Adipocyte (in vitro differentiated cells): ENCODE measurements around the gene DHRS1.
"Not testable (repeated sequence)": the region's sequence is repeated elsewhere in the genome, so short reads cannot be mapped to it uniquely, and the experiment has no call there.

Experiments
- DNase-seq: peaks from one replicate; pipeline ENCODE4 v3.0.0-alpha.2; 2015; ENCODE audit warnings: low read depth
- H3K27me3 ChIP-seq: replicated peaks from 2 replicates; pipeline ENCODE4 v1.7.0; 2013; ENCODE audit warnings: mild to moderate bottlenecking, low read length, moderate library complexity; ENCODE audit not compliant: control insufficient read depth, insufficient read depth
- H3K36me3 ChIP-seq: 2 replicates; pipeline ENCODE4 v1.7.0; 2013; ENCODE audit warnings: low read length, mild to moderate bottlenecking, moderate library complexity; ENCODE audit not compliant: control insufficient read depth, insufficient read depth, severe bottlenecking
- H3K4me1 ChIP-seq: 2 replicates; pipeline ENCODE4 v1.7.0; 2013; ENCODE audit warnings: mild to moderate bottlenecking, low read length, moderate library complexity; ENCODE audit not compliant: control insufficient read depth, insufficient read depth
- H3K4me3 ChIP-seq: 2 replicates; pipeline ENCODE4 v1.7.0; 2013; ENCODE audit warnings: mild to moderate bottlenecking, low read length, moderate library complexity
- H3K9ac ChIP-seq: 2 replicates; pipeline ENCODE4 v1.7.0; 2013; ENCODE audit warnings: mild to moderate bottlenecking, low read length, moderate library complexity
- H3K9me3 ChIP-seq: 2 replicates; pipeline ENCODE4 v1.7.0; 2013; ENCODE audit warnings: mild to moderate bottlenecking, low read length, moderate library complexity; ENCODE audit not compliant: control insufficient read depth

The DHRS1 gene

GRCh38 chr14:24335461-24336171 lies 36.0 kb upstream of the DHRS1 start:
- Histone ChIP-seq H3K4me3 (no peak overlapping the region), H3K4me1 (peaks cover 33% of the 10 kb centered on the region), H3K9me3 (no peaks in the 10 kb centered on the region), H3K27me3 (peaks cover 7% of the 10 kb centered on the region), H3K9ac (no peak overlapping the region), H3K36me3 (no peaks in the 10 kb centered on the region)
- no peak for DNase-seq

- Histone ChIP-seq H3K4me1 (peaks cover 33% of the 10 kb centered on the region), H3K36me3 (no peaks in the 10 kb centered on the region), H3K9me3 (no peaks in the 10 kb centered on the region), H3K9ac (peak within 1 kb of the TSS; percentile 53), H3K4me3 (peak within 1 kb of the TSS; percentile 65), H3K27me3 (peaks cover 7% of the 10 kb centered on the region)
- peak; percentile 38 for DNase-seq
Measured at GRCh38 chr14:24334431-24335291, 35.1 kb upstream of the DHRS1 start, which contains the start of gene ADCY4. Gene ADCY4 (minus strand): TSS chr14:24335071. CDS start chr14:24334652, 419 bp downstream.

GRCh38 chr14:24332268-24332993 lies 32.9 kb upstream of the DHRS1 start:
- Histone ChIP-seq H3K36me3 (no peaks in the 10 kb centered on the region), H3K9ac (no peak overlapping the region), H3K4me1 (peaks cover 23% of the 10 kb centered on the region), H3K4me3 (no peak overlapping the region), H3K9me3 (no peaks in the 10 kb centered on the region), H3K27me3 (peaks cover 2% of the 10 kb centered on the region)
- DNase-seq, result peak; percentile 85

GRCh38 chr14:24331731-24332267 lies 32.2 kb upstream of the DHRS1 start:
- H3K9ac ChIP-seq, result no peak overlapping the region
- H3K9me3 ChIP-seq, result no peaks in the 10 kb centered on the region
- peaks cover 23% of the 10 kb centered on the region for H3K4me1 ChIP-seq
- no peaks in the 10 kb centered on the region for H3K36me3 ChIP-seq
- H3K4me3 ChIP-seq, result no peak overlapping the region
- H3K27me3 ChIP-seq, result peaks cover 2% of the 10 kb centered on the region
- DNase-seq, result no peak

- H3K9me3 ChIP-seq, result no peaks in the 10 kb centered on the region
- H3K36me3 ChIP-seq, result no peaks in the 10 kb centered on the region
- no peak for DNase-seq
- H3K9ac ChIP-seq, result no peak overlapping the region
- H3K4me3 ChIP-seq, result no peak overlapping the region
- H3K27me3 ChIP-seq, result peaks cover 4% of the 10 kb centered on the region
- H3K4me1 ChIP-seq, result peaks cover 23% of the 10 kb centered on the region
Measured at GRCh38 chr14:24330973-24331674, 31.5 kb upstream of the DHRS1 start.

- Histone ChIP-seq H3K4me1 (peaks cover 22% of the 10 kb centered on the region), H3K9me3 (no peaks in the 10 kb centered on the region), H3K36me3 (no peaks in the 10 kb centered on the region), H3K4me3 (no peak overlapping the region), H3K27me3 (peaks cover 7% of the 10 kb centered on the region), H3K9ac (no peak overlapping the region)
- no peak for DNase-seq
Measured at GRCh38 chr14:24329736-24330135, 30.2 kb upstream of the DHRS1 start.

GRCh38 chr14:24329073-24329663 lies 29.6 kb upstream of the DHRS1 start:
- Histone ChIP-seq H3K4me3 (no peak overlapping the region), H3K27me3 (peaks cover 7% of the 10 kb centered on the region), H3K36me3 (no peaks in the 10 kb centered on the region)

GRCh38 chr14:24327914-24328313 lies 28.3 kb upstream of the DHRS1 start:
- H3K4me1 ChIP-seq, result peaks cover 11% of the 10 kb centered on the region
- not testable (repeated sequence) for H3K9ac ChIP-seq, H3K36me3 ChIP-seq, H3K9me3 ChIP-seq, H3K27me3 ChIP-seq, H3K4me3 ChIP-seq
- peak; percentile 48 for DNase-seq

More at GRCh38 chr14:24329073-24329663, 29.6 kb upstream of the DHRS1 start:
- no peak for DNase-seq
- H3K4me1 ChIP-seq, result peaks cover 16% of the 10 kb centered on the region
- H3K9ac ChIP-seq, result no peak overlapping the region
- no peaks in the 10 kb centered on the region for H3K9me3 ChIP-seq

- Histone ChIP-seq H3K4me3 (no peak overlapping the region), H3K27me3 (peaks cover 7% of the 10 kb centered on the region), H3K36me3 (no peaks in the 10 kb centered on the region), H3K4me1 (peaks cover 6% of the 10 kb centered on the region), H3K9ac (peak overlapping the region; percentile 34), H3K9me3 (no peaks in the 10 kb centered on the region)
- DNase-seq, result no peak
Measured at GRCh38 chr14:24327303-24327702, 27.7 kb upstream of the DHRS1 start.

GRCh38 chr14:24325963-24326362 lies 26.4 kb upstream of the DHRS1 start:
- Histone ChIP-seq H3K27me3 (peaks cover 4% of the 10 kb centered on the region), H3K4me1 (no peaks in the 10 kb centered on the region), H3K4me3 (no peak overlapping the region), H3K9me3 (no peaks in the 10 kb centered on the region), H3K9ac (no peak overlapping the region), H3K36me3 (no peaks in the 10 kb centered on the region)
- DNase-seq, result no peak
